K562 (cell line): ENCODE data around the gene DAB2IP. TPM values are rescaled to one million over a fixed set of nuclear protein-coding genes. Genes with fewer than 3 reads are reported as not detected.

Experiments used
- ATAC-seq: fragments of 200-7000 bp; cut with Tn5 transposase; 3 replicates; pipeline ENCODE4 v1.9.1; 2020; ENCODE audit warnings: moderate library complexity
- BruUV-seq: library from RNA; stranded (reverse); fragments of 400-500 nt; replicated peaks from 2 replicates; lab custom pipeline; 2021; lab: Mats Ljungman, UMichigan
- CTCF ChIA-PET: fragments of 300-600 bp; formaldehyde crosslinking; extraction: SDS; loops from one replicate; lab custom pipeline; 2021; ENCODE audit warnings: low intra/inter-chr PET ratio; lab: Yijun Ruan, JAX
- POLR2A ChIA-PET: fragments of 300-600, 350-650 bp; sonication (Branson Sonifier 250); formaldehyde crosslinking; extraction: SDS; loops from one replicate; lab custom pipeline; 2021; ENCODE audit warnings: antibody characterized with exemption, inconsistent platforms; lab: Yijun Ruan, JAX
- DNase-seq, 4 experiments: peaks; one replicate each; pipeline versions ENCODE4 v3.0.0 to v3.0.0-alpha.2; 2011 to 2018; ENCODE audit warnings: low spot score in 3 of 4, mixed read lengths in 3 of 4; ENCODE audit errors: extremely low read depth in 1 of 4
- FAIRE-seq: peaks from 2 replicates; lab custom pipeline; 2011; peaks lifted over from hg19 to GRCh38; lab: Jason Lieb, UNC
- H2AFZ ChIP-seq: 2 replicates; pipeline ENCODE4 v1.6.0; 2011; ENCODE audit warnings: low read depth, low read length, control low read depth, inconsistent platforms
- H3K27ac ChIP-seq: fragments of 200-600 bp; 3 replicates; pipeline ENCODE4 v1.8.0; 2011; ENCODE audit warnings: low read depth, mild to moderate bottlenecking, control low read depth, inconsistent platforms, low read length, moderate library complexity, mixed read lengths; ENCODE audit errors: extremely low read depth
- H3K27me3 ChIP-seq, 2 experiments: fragments of 300-600 bp in 1 of 2; 2 replicates in 1 of 2; 3 replicates in 1 of 2; pipeline versions ENCODE4 v1.6.0 to v1.8.0; 2011; ENCODE audit warnings: inconsistent platforms in 2 of 2, low read length in 2 of 2, mild to moderate bottlenecking in 1 of 2, mixed read lengths in 1 of 2, moderate library complexity in 1 of 2; ENCODE audit not compliant: control insufficient read depth in 2 of 2, insufficient read depth in 2 of 2
- H3K36me3 ChIP-seq: fragments of 300-600 bp; 3 replicates; pipeline ENCODE4 v1.8.0; 2011; ENCODE audit warnings: mild to moderate bottlenecking, low read length, inconsistent platforms; ENCODE audit not compliant: control insufficient read depth, insufficient read depth
- H3K4me1 ChIP-seq, 2 experiments: fragments of 200-600 bp in 1 of 2; replicated peaks in 1 of 2; 2 replicates in 1 of 2; 3 replicates in 1 of 2; pipeline versions ENCODE4 v1.5.1 to v1.8.0; 2011; ENCODE audit warnings: inconsistent platforms in 2 of 2, low read length in 2 of 2, mild to moderate bottlenecking in 1 of 2, mixed read lengths in 1 of 2, moderate library complexity in 1 of 2; ENCODE audit not compliant: control insufficient read depth in 2 of 2, insufficient read depth in 2 of 2
- H3K4me2 ChIP-seq: 2 replicates; pipeline ENCODE4 v1.6.1; 2011; ENCODE audit warnings: low read length, control low read depth, inconsistent platforms, mixed read lengths; ENCODE audit not compliant: insufficient read depth
- H3K4me3 ChIP-seq: fragments of 200-600 bp; sonication (generic), shearing (Covaris generic); 2 replicates; pipeline ENCODE4 v1.5.1; 2016; ENCODE audit warnings: control low read depth, inconsistent platforms
- H3K79me2 ChIP-seq: fragments of 200-600 bp; 3 replicates; pipeline ENCODE4 v1.8.0; 2011; ENCODE audit warnings: low read length, inconsistent platforms; ENCODE audit not compliant: control insufficient read depth, insufficient read depth
- H3K9ac ChIP-seq, 2 experiments: 2 replicates each; pipeline versions ENCODE4 v1.6.0 to v1.6.1; 2011; ENCODE audit warnings: low read depth in 2 of 2, low read length in 2 of 2, control low read depth in 1 of 2, inconsistent platforms in 1 of 2, mild to moderate bottlenecking in 1 of 2, mixed read lengths in 1 of 2; ENCODE audit not compliant: insufficient read depth in 1 of 2
- H3K9me1 ChIP-seq: one replicate; pipeline ENCODE4 v1.6.0; 2011; ENCODE audit warnings: inconsistent platforms, mild to moderate bottlenecking, low read length, moderate library complexity; ENCODE audit not compliant: control insufficient read depth, insufficient read depth
- H3K9me3 ChIP-seq: replicated peaks from 2 replicates; pipeline ENCODE4 v1.5.1; 2011; ENCODE audit warnings: low read depth, low read length, inconsistent platforms; ENCODE audit not compliant: control insufficient read depth, insufficient read depth
- H4K20me1 ChIP-seq: replicated peaks from 2 replicates; pipeline ENCODE4 v1.6.1; 2011; ENCODE audit warnings: low read length, inconsistent platforms, mixed read lengths; ENCODE audit not compliant: control insufficient read depth, insufficient read depth
- BCLAF1 ChIP-seq, 2 experiments: fragments of 450-650 bp in 1 of 2; IDR thresholded peaks; 2 replicates each; pipeline ENCODE4 v1.6.1; 2011 to 2017; ENCODE audit warnings: low read depth in 2 of 2, antibody characterized with exemption in 1 of 2, borderline replicate concordance in 1 of 2, low read length in 1 of 2, mild to moderate bottlenecking in 1 of 2, mixed read lengths in 1 of 2; ENCODE audit not compliant: control insufficient read depth in 1 of 2
- JUNB ChIP-seq: fragments of 450-650 bp; formaldehyde crosslinking; conservative IDR thresholded peaks from 2 replicates; pipeline ENCODE4 v1.4.0; 2020; ENCODE audit warnings: mild to moderate bottlenecking
- POLR3G ChIP-seq: IDR thresholded peaks from 2 replicates; pipeline ENCODE4 v1.6.1; 2011; ENCODE audit not compliant: insufficient read length, insufficient replicate concordance; ENCODE audit errors: extremely low read depth
- PTRF ChIP-seq: fragments of 450-650 bp; IDR thresholded peaks from 2 replicates; pipeline ENCODE4 v1.6.1; 2016; ENCODE audit warnings: mild to moderate bottlenecking, missing genetic modification characterization, missing compliant biosample characterization
- RBM15 ChIP-seq: fragments of 200-400 bp; formaldehyde crosslinking; IDR thresholded peaks from 2 replicates; pipeline ENCODE4 v1.6.1; 2018; ENCODE audit warnings: mild to moderate bottlenecking, low read length, moderate library complexity; ENCODE audit not compliant: insufficient read depth
- RBM22 ChIP-seq: fragments of 200-400 bp; formaldehyde crosslinking; IDR thresholded peaks from 2 replicates; pipeline ENCODE4 v1.6.1; 2018; ENCODE audit warnings: low read length, low read depth; ENCODE audit not compliant: poor library complexity, severe bottlenecking
- SMARCE1 ChIP-seq: fragments of 450-650 bp; IDR thresholded peaks from 2 replicates; pipeline ENCODE4 v1.7.1; 2016; ENCODE audit warnings: mild to moderate bottlenecking
- SMC3 ChIP-seq: conservative IDR thresholded peaks from 2 replicates; pipeline ENCODE4 v1.6.1; 2011; ENCODE audit warnings: low read depth, low read length, improper control_type of control experiment; ENCODE audit not compliant: insufficient read depth
- TEAD2 ChIP-seq: fragments of 450-650 bp; IDR thresholded peaks from 2 replicates; pipeline ENCODE4 v1.6.1; 2016; ENCODE audit warnings: missing genetic modification characterization, control low read depth, missing compliant biosample characterization
- THAP12 ChIP-seq: fragments of 250-450 bp; sonication (Bioruptor Pico); IDR thresholded peaks from 2 replicates; pipeline ENCODE4 v1.9.0; 2021; ENCODE audit warnings: mild to moderate bottlenecking, inconsistent platforms
- XRCC5 ChIP-seq: fragments of 200-400 bp; formaldehyde crosslinking; IDR thresholded peaks from 2 replicates; pipeline ENCODE4 v1.6.1; 2017; ENCODE audit warnings: low read depth, mild to moderate bottlenecking, low read length
- ZC3H11A ChIP-seq: IDR thresholded peaks from 2 replicates; pipeline ENCODE4 v1.6.1; 2012; ENCODE audit warnings: low read depth, low read length, improper control_type of control experiment
- ZNF655 ChIP-seq: fragments of 250-450 bp; sonication (Bioruptor Pico); IDR thresholded peaks from 2 replicates; pipeline ENCODE4 v1.5.0; 2021
- WGBS: fragments of 100-300 bp; shearing (Covaris generic); methylation state at CpG from one replicate; pipeline ENCODE4 v1.1.6; 2016; ENCODE audit warnings: low coverage, mixed read lengths; ENCODE audit not compliant: insufficient coverage; ENCODE audit errors: missing lambda C conversion rate; 5-methylcytosine and 5-hydroxymethylcytosine counted together
- in situ Hi-C: fragments of 300-500 bp; cut with MboI; formaldehyde crosslinking; loops from 4 replicates; pipeline ENCODE4 v1.15.0; 2018; ENCODE audit warnings: inconsistent platforms, mixed read lengths
- intact Hi-C: fragments of 100-400 bp; cut with micrococcal nuclease; formaldehyde crosslinking; loops from 2 replicates; pipeline ENCODE4 v1.14.2; 2022
- polyA plus RNA-seq, 8 experiments: library from polyadenylated mRNA; depleted of rRNA in 4 of 8; stranded (reverse) in 5 of 8; unstranded in 3 of 8; fragments of >200 nt; fragmentation: Nextera tagmentation in 2 of 8; fragmentation: Illumina TruSeq in 1 of 8; extraction: Ambion mirVana in 2 of 8; extraction: Trizol in 1 of 8; gene quantifications; 2 replicates each; pipeline versions ENCODE4 v1.2.1 to v1.2.3, GENCODE V29; 2011 to 2014; ENCODE audit warnings: inconsistent platforms in 1 of 8, missing spikeins in 1 of 8
- total RNA-seq, 7 experiments: library from RNA; depleted of rRNA in 6 of 7; stranded (reverse); fragments of >200 nt in 6 of 7; fragmentation: Illumina TruSeq in 2 of 7; extraction: Trizol in 2 of 7; gene quantifications; 2 replicates each; pipeline versions ENCODE4 v1.2.1 to v1.2.3, GENCODE V29; 2011 to 2021; ENCODE audit warnings: low replicate concordance in 1 of 7

DAB2IP gene
- total and polyA plus RNA-seq, 9 of the 15 experiments (the other 6 are each of a cell fraction or from before 2014, with no cell fraction given) = 0.04 to 0.31 (median 0.08) TPM; not detected in 5

- Histone ChIP-seq H3K4me2 (no peak overlapping the region), H3K36me3 (no peaks in the 10 kb centered on the region), H2AFZ (no peak overlapping the region), H3K27ac (no peak overlapping the region), H4K20me1 (0 out of 2 replicates have a peak, but pooled peaks cover 6% of the 10 kb centered on the region), H3K4me3 (no peak overlapping the region), H3K9ac (no peak overlapping the region), H3K27me3 (peaks cover 7 to 53% of the 10 kb centered on the region in 2 experiments; a peak in 4 of 5 replicates), H3K9me3 (no peaks in the 10 kb centered on the region), H3K79me2 (no peaks in the 10 kb centered on the region), H3K4me1 (peaks cover 0 to 8% of the 10 kb centered on the region in 2 experiments; a peak in 2 of 5 replicates)
- ChIA-PET CTCF (no interaction called here), POLR2A (no interaction called here)
- in situ Hi-C loops (no loop called here), intact Hi-C loops (no loop called here)
- ATAC-seq (no peak), DNase-seq (no peak)
- no TSS peak for BruUV-seq
- WGBS = 0% methylated on average over 7 of the region's 7 CpGs
- TF ChIP-seq PTRF (no peak), SMC3 (no peak), ZNF655 (CRISPR knock-in tag) (no peak), JUNB (no peak), SMARCE1 (no peak), RBM22 (no peak), XRCC5 (no peak), ZC3H11A (no peak), THAP12 (CRISPR knock-in tag) (no peak), RBM15 (no peak), POLR3G (no peak), TEAD2 (tag) (no peak), BCLAF1 (IDR thresholded peaks at IDR 0.05; ENCODE audit: borderline replicate concordance in 1 of 2, control insufficient read depth in 1 of 2, low read depth in 2 of 2, low read length in 1 of 2) (no peak)
- TF ChIP-seq, all 486 proteins: peak for 0
- H3K9me1 ChIP-seq = no peaks in the 10 kb centered on the region
- no peak for FAIRE-seq
Observed at GRCh38 chr9:121603028-121603427, 48.4 kb upstream of the DAB2IP start.
